IMR-90 (cell line): ENCODE results near the gene GPR171. TPM values are rescaled to one million over a fixed set of nuclear protein-coding genes. Genes with fewer than 3 reads are reported as not detected.
A peak's percentile ranks its signal among the peaks of the same experiment; 100 is the strongest.

Source experiments
- ATAC-seq: fragments of 200-7000 bp; cut with Tn5 transposase; 2 replicates; pipeline ENCODE4 v1.9.1; 2020; ENCODE audit warnings: low read depth, mild to moderate bottlenecking, moderate library complexity
- BruUV-seq: library from RNA; stranded (reverse); fragments of 400-500 nt; replicated peaks from 2 replicates; lab custom pipeline; 2021; lab: Mats Ljungman, UMichigan
- CTCF ChIA-PET: fragments of 300-600 bp; formaldehyde crosslinking; extraction: SDS; loops from one replicate; lab custom pipeline; 2021; ENCODE audit warnings: antibody characterized with exemption; lab: Yijun Ruan, JAX
- POLR2A ChIA-PET: fragments of 300-600 bp; sonication (Branson Sonifier 250); formaldehyde crosslinking; loops from one replicate; lab custom pipeline; 2022; ENCODE audit warnings: antibody characterized with exemption; ENCODE audit not compliant: unreplicated experiment; lab: Charles Lee
- DNase-seq: peaks from one replicate; pipeline ENCODE4 v3.0.0; 2013
- H2AFZ ChIP-seq: replicated peaks from 2 replicates; pipeline ENCODE3; 2013; ENCODE audit warnings: low read length, mild to moderate bottlenecking; ENCODE audit not compliant: poor library complexity
- H2AK5ac ChIP-seq: 2 replicates; pipeline ENCODE4 v1.6.1; 2013; ENCODE audit warnings: low read depth, low read length, inconsistent platforms
- H2AK9ac ChIP-seq: replicated peaks from 2 replicates; pipeline ENCODE3; 2013; ENCODE audit warnings: mild to moderate bottlenecking, low read depth, low read length, moderate library complexity; ENCODE audit not compliant: poor library complexity
- H2BK120ac ChIP-seq: 2 replicates; pipeline ENCODE4 v1.6.1; 2013; ENCODE audit warnings: low read depth, low read length, inconsistent platforms
- H2BK15ac ChIP-seq: 3 replicates; pipeline ENCODE4 v1.6.1; 2013; ENCODE audit warnings: low read depth, low read length, inconsistent platforms
- H2BK20ac ChIP-seq: 2 replicates; pipeline ENCODE4 v1.6.1; 2013; ENCODE audit warnings: low read depth, mild to moderate bottlenecking, inconsistent platforms, low read length, moderate library complexity
- H2BK5ac ChIP-seq: 2 replicates; pipeline ENCODE4 v1.6.1; 2013; ENCODE audit warnings: mild to moderate bottlenecking, low read depth, low read length, inconsistent platforms; ENCODE audit not compliant: poor library complexity, severe bottlenecking
- H3K14ac ChIP-seq: replicated peaks from 2 replicates; pipeline ENCODE4 v1.6.1; 2013; ENCODE audit warnings: low read depth, low read length, inconsistent platforms
- H3K18ac ChIP-seq: 2 replicates; pipeline ENCODE4 v1.6.1; 2013; ENCODE audit warnings: low read depth, low read length, control low read depth
- H3K23ac ChIP-seq: 2 replicates; pipeline ENCODE4 v1.6.1; 2013; ENCODE audit warnings: low read depth, low read length, inconsistent platforms
- H3K27ac ChIP-seq: 2 replicates; pipeline ENCODE4 v1.5.1; 2013; ENCODE audit warnings: mild to moderate bottlenecking, control low read depth, low read length; ENCODE audit not compliant: insufficient read depth
- H3K27me3 ChIP-seq: 2 replicates; pipeline ENCODE4 v1.6.1; 2013; ENCODE audit warnings: low read length; ENCODE audit not compliant: control insufficient read depth, insufficient read depth
- H3K36me3 ChIP-seq: 2 replicates; pipeline ENCODE4 v1.6.1; 2013; ENCODE audit warnings: low read length, mixed read lengths; ENCODE audit not compliant: control insufficient read depth, insufficient read depth
- H3K4ac ChIP-seq: 2 replicates; pipeline ENCODE4 v1.6.1; 2013; ENCODE audit warnings: low read depth, low read length, inconsistent platforms
- H3K4me1 ChIP-seq: 2 replicates; pipeline ENCODE4 v1.6.1; 2013; ENCODE audit warnings: low read length, mixed read lengths; ENCODE audit not compliant: control insufficient read depth, insufficient read depth
- H3K4me2 ChIP-seq: 2 replicates; pipeline ENCODE4 v1.6.1; 2013; ENCODE audit warnings: low read depth, mild to moderate bottlenecking, control low read depth, low read length, moderate library complexity
- H3K4me3 ChIP-seq: 2 replicates; pipeline ENCODE4 v1.5.1; 2013; ENCODE audit warnings: low read depth, mild to moderate bottlenecking, control low read depth, low read length, moderate library complexity; ENCODE audit not compliant: insufficient read depth
- H3K56ac ChIP-seq: 2 replicates; pipeline ENCODE4 v1.6.1; 2013; ENCODE audit warnings: low read length, inconsistent platforms; ENCODE audit not compliant: insufficient read depth; ENCODE audit errors: extremely low read depth
- H3K79me1 ChIP-seq, 2 experiments: 2 replicates each; pipeline ENCODE4 v1.6.1; 2013; ENCODE audit warnings: low read length in 2 of 2, inconsistent platforms in 1 of 2, low read depth in 1 of 2
- H3K9ac ChIP-seq: 2 replicates; pipeline ENCODE4 v1.6.1; 2013; ENCODE audit warnings: low read depth, low read length, control low read depth
- H3K9me1 ChIP-seq: 2 replicates; pipeline ENCODE4 v1.6.1; 2013; ENCODE audit warnings: low read length, inconsistent platforms; ENCODE audit not compliant: insufficient read depth
- H3K9me3 ChIP-seq: 2 replicates; pipeline ENCODE4 v1.6.1; 2013; ENCODE audit warnings: low read length; ENCODE audit not compliant: control insufficient read depth, insufficient read depth
- H4K20me1 ChIP-seq: 2 replicates; pipeline ENCODE4 v1.6.1; 2013; ENCODE audit warnings: low read length, inconsistent platforms; ENCODE audit not compliant: insufficient read depth
- H4K5ac ChIP-seq: 2 replicates; pipeline ENCODE4 v1.6.1; 2013; ENCODE audit warnings: mild to moderate bottlenecking, low read depth, low read length, control low read depth
- H4K8ac ChIP-seq, 2 experiments: 2 replicates each; pipeline ENCODE4 v1.6.1; 2013; ENCODE audit warnings: low read depth in 2 of 2, low read length in 2 of 2, control low read depth in 1 of 2, inconsistent platforms in 1 of 2
- H4K91ac ChIP-seq: 2 replicates; pipeline ENCODE4 v1.6.1; 2013; ENCODE audit warnings: low read depth, low read length, inconsistent platforms; ENCODE audit not compliant: insufficient read depth
- WGBS, 2 experiments: methylation state at CpG; one replicate each; pipeline versions ENCODE4 v1.1.5 to v1.1.7; 2013; ENCODE audit warnings: missing lambda C conversion rate in 2 of 2; ENCODE audit not compliant: insufficient read length in 1 of 2; ENCODE audit errors: extremely low coverage in 2 of 2; 5-methylcytosine and 5-hydroxymethylcytosine counted together
- dilution Hi-C: fragments of 300-500 bp; cut with HindIII; formaldehyde crosslinking; loops from one replicate; pipeline ENCODE4 v1.14.3; 2018; ENCODE audit warnings: low sequenced_read_pairs; ENCODE audit not compliant: unreplicated experiment
- in situ Hi-C: fragments of 300-500 bp; cut with MboI; formaldehyde crosslinking; loops from 3 replicates; pipeline ENCODE4 v1.14.3; 2019; ENCODE audit warnings: low sequenced_read_pairs, inconsistent platforms, mixed read lengths
- intact Hi-C: fragments of 100-400 bp; cut with micrococcal nuclease; formaldehyde crosslinking; loops from 2 replicates; pipeline ENCODE4 v1.10.0; 2022
- polyA plus RNA-seq, 3 experiments: library from polyadenylated mRNA; depleted of rRNA; stranded (reverse); fragments of >200 nt; gene quantifications; 2 replicates each; pipeline ENCODE4 v1.2.3, GENCODE V29; 2012; ENCODE audit warnings: low replicate concordance in 1 of 3
- total RNA-seq: library from RNA; depleted of rRNA; stranded (reverse); fragments of >200 nt; gene quantifications from 2 replicates; pipeline ENCODE4 v1.2.3, GENCODE V29; 2012
- TF ChIP-seq, protein P1 (sequence below): fragments of 150-350 bp; IDR thresholded peaks from 2 replicates; pipeline ENCODE4 v1.6.1; 2016; ENCODE audit warnings: low read depth, mild to moderate bottlenecking, low read length, moderate library complexity, borderline replicate concordance

Gene GPR171
- total and polyA plus RNA-seq, 2 of the 4 experiments (the other 2 are of a cell fraction) = not detected

DNA sequence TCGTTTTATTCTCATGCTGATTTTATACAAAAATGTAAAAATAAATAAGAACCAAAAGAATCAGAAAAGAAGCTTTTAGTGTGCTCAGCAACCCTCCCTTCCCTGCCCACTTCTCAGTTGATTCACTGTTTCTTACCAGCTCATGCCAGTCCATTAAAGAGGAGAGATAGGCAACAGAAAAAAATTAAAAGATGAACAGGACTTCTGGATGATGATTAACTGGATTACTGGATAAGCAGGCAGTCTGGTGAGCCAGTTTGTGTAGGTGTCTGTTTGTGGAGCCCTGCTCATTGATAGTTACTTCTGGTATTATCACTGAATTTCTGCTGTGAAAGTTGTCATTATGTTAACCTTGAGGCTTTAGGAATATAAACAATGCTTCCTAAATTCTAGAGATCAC is 15.1 kb upstream of the GPR171 start:
- Histone ChIP-seq H2BK5ac (no peak overlapping the region), H2BK120ac (no peak overlapping the region), H3K18ac (peak overlapping the region; percentile 16; the same call in 1 of the 2 replicates), H3K36me3 (no peaks in the 10 kb centered on the region), H2BK20ac (no peak overlapping the region), H3K27me3 (no peaks in the 10 kb centered on the region), H2AK5ac (no peak overlapping the region), H3K4me2 (no peak overlapping the region), H3K9ac (no peak overlapping the region), H4K8ac (no peak overlapping the region), H3K4me3 (no peak overlapping the region), H3K9me3 (peaks cover 3% of the 10 kb centered on the region), H3K79me1 (no peaks in the 10 kb centered on the region), H3K27ac (no peak overlapping the region), H3K56ac (no peak overlapping the region), H2AK9ac (no peak overlapping the region), H3K23ac (no peak overlapping the region), H2BK15ac (no peak overlapping the region), H4K5ac (no peak overlapping the region), H4K91ac (no peak overlapping the region), H3K9me1 (peaks cover 6% of the 10 kb centered on the region; the same call in 1 of the 2 replicates), H3K4me1 (peaks cover 5% of the 10 kb centered on the region; the same call in 1 of the 2 replicates), H3K4ac (no peak overlapping the region), H3K14ac (no peak overlapping the region), H4K20me1 (no peaks in the 10 kb centered on the region), H2AFZ (no peak overlapping the region)
- dilution Hi-C loops = no loop called here
- ATAC-seq (no peak), DNase-seq (no peak)
- POLR2A ChIA-PET = no interaction called here
- CTCF ChIA-PET = interaction anchor here (0.5 to 1.9 kb wide), 2 partner anchors 10 to 35 kb away, joined by 3 to 6 read pairs; no protein-coding TSS in a partner anchor
- TF ChIP-seq, protein P1, sequence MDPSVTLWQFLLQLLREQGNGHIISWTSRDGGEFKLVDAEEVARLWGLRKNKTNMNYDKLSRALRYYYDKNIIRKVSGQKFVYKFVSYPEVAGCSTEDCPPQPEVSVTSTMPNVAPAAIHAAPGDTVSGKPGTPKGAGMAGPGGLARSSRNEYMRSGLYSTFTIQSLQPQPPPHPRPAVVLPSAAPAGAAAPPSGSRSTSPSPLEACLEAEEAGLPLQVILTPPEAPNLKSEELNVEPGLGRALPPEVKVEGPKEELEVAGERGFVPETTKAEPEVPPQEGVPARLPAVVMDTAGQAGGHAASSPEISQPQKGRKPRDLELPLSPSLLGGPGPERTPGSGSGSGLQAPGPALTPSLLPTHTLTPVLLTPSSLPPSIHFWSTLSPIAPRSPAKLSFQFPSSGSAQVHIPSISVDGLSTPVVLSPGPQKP = no peak
- intact Hi-C loops = no loop called here
- in situ Hi-C loops = no loop called here
- BruUV-seq = no TSS peak
- WGBS, 2 experiments = no CpG with 5 or more reads among the region's 1 CpG
